ENCODE data around the gene CHAMP1. TPM values are rescaled to one million over a fixed set of nuclear protein-coding genes. Genes with fewer than 3 reads are reported as not detected.

The CHAMP1 gene
- total RNA-seq, 1 donor from 2014 or later = 19.9 TPM

GRCh38 chr13:114296902-114297301, 17.4 kb upstream of the CHAMP1 start:
- no peak for DNase-seq (ENCODE audit: extremely low read depth, low read depth, low spot score)

GRCh38 chr13:114298866-114299265, 15.4 kb upstream of the CHAMP1 start:
- no peak for DNase-seq (ENCODE audit: extremely low read depth, low read depth, low spot score)

GRCh38 chr13:114299604-114300305, 14.5 kb upstream of the CHAMP1 start:
- DNase-seq (ENCODE audit: extremely low read depth, low read depth, low spot score) = no peak

DNA sequence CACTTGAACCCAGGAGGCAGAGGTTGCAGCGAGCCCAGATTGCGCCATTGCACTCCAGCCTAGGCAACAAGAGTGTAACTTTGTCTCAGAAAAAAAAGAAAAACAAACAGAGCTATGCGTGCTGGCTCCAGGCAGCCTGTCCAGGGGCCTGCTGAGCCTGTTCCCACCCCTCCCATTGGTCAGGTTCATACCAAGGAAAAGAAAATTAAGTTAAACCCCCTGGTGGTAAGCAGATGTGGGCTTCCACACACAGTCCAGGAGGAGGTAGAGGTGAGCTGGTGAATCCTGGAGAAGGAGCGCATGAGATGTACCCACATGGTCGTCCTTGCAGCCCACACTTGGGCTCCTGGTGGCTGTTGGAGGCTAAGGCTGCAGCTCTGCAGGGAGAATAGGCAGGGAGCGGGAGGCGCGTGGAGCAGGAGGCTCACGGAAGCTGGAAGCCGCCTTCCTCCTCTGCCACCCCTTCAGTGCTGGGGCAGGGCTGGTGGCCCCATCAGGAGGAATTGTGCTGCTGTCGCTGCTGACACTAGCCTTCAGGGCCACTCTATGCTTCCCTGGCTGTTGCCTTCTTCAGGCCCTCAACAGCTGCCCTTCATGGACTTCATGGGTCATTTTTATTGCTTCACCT, 10.5 kb upstream of the CHAMP1 start:
- DNase-seq (ENCODE audit: extremely low read depth, low read depth, low spot score) = no peak

DNA sequence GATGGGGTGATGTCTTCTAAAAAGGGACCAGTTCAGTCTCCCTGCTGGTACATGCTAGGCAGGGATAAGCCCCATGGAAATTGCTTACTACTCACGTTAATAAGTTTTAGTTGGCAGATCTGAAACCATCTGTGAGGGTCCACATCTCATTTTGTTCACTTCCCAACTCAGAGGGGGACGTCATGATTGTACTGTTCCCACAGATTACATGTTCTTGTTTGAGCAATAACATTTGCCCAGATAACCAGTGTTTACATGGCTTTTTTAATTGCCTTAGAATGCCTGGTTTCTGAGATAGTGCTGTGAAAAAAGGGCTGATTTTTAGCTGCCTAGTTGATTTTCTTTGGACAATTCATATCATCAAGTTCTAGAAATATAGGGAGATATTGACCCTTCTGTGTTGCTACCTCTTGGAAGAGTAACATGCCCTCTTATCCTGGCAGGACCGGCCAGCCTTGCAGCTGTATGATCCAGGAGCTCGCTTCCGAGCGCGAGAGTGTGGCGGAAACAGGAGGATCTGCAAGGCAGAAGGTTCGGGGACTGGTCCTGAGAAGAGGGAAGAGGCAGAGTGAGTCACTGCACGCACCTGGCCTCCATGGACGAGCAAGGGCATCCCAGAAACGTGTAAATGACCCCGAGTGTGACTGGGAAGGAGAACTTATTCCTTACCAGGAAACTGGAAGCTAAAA, 9.8 kb upstream of the CHAMP1 start:
- no peak for DNase-seq (ENCODE audit: extremely low read depth, low read depth, low spot score)

DNA sequence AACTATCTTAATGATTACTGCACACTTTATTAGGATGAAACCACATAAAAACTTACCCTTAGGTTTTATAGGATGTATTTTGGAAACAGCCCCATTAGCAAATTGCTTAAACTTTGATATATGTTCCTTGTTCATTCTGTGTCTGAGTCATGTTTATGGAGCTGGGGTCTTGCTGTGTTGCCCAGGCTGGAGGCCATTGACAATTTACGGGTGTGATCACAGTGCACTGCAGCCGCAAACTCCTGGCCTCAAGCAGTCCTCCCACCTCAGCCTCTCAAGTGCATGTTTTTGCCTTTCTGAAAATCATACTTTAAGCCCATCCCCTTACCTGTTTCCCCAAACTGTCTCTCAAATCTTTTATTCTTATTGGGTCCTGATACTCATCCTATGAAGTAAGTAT, 5.2 kb upstream of the CHAMP1 start:
- DNase-seq (ENCODE audit: extremely low read depth, low read depth, low spot score) = no peak

GRCh38 chr13:114309806-114310410, 4.4 kb upstream of the CHAMP1 start:
- no peak for DNase-seq (ENCODE audit: extremely low read depth, low read depth, low spot score)

DNA sequence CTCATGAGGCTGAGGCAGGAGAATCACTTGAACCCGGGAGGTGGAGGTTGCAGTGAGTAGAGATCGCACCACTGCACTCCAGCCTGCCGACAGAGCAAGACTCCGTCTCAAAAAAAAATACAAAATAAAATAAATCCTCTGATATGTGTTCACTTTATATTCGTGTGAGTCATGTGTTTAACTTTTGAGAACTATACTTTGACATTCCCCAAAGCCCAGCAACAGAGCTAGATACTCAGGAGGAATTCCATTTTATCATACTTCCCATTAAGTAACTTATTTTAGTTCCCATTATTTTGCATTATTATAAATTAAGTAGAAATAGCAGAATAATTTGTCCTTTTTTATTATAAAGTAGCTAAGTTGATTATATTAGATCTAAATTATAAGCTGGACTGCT, 3.3 kb upstream of the CHAMP1 start:
- no peak for DNase-seq (ENCODE audit: extremely low read depth, low read depth, low spot score)

DNA sequence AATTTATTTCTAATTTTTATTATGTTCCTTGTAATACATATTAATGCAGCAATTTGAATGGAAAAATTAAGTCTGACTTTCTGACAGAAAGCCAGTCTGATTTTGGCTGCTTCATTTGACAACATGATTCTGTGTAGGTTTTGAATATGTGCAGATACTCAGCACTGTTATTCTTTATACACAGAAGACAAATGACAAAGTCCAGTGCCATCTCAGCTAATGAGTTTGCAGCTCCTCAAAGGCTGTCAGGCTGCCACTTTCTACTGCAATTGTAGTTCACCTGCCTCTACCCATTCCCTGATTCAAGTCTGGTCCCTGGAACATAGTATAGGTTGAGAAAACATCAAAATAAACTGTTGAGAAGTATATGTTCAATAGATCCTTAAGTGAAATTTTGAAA, 2.9 kb upstream of the CHAMP1 start:
- DNase-seq (ENCODE audit: extremely low read depth, low read depth, low spot score) = no peak

GRCh38 chr13:114311908-114312307, 2.4 kb upstream of the CHAMP1 start:
- DNase-seq (ENCODE audit: extremely low read depth, low read depth, low spot score) = no peak

DNA sequence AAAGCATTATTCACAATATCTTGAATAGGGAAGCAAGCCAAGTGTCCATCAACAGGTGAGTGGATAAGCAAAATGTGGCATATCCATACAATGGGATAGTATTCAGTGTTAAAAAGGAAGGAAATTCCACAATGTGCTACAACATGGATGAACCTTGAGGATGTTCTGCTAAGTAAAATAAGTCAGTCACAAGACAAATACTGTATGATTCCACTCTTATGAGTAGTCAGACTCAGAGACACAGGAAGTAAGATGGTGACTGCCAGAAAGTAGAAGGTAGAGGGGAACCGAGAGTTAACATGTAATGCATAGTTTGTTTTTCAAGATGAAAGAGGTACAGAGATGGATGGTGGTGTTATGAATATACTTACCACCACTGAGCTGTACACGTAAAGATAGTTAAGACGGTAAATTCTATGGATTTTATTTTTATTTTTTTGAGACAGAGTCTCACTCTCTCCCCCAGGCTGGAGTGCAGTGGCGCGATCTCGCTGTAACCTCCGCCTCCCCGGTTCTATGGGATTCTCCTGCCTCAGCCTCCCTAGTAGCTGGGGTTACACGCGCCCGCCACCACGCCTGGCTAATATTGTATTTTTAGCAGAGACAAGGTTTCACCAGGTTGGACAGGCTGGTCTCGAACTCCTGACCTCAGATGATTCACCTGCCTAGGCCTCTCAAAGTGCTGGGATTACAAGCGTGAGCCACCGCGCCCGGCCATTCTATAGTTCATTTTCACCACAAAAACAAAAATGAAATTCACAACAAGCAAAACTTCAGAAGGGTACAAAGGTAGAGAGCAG, 1.0 kb upstream of the CHAMP1 start:
- peak; percentile 10 for DNase-seq (ENCODE audit: extremely low read depth, low read depth, low spot score)

DNA sequence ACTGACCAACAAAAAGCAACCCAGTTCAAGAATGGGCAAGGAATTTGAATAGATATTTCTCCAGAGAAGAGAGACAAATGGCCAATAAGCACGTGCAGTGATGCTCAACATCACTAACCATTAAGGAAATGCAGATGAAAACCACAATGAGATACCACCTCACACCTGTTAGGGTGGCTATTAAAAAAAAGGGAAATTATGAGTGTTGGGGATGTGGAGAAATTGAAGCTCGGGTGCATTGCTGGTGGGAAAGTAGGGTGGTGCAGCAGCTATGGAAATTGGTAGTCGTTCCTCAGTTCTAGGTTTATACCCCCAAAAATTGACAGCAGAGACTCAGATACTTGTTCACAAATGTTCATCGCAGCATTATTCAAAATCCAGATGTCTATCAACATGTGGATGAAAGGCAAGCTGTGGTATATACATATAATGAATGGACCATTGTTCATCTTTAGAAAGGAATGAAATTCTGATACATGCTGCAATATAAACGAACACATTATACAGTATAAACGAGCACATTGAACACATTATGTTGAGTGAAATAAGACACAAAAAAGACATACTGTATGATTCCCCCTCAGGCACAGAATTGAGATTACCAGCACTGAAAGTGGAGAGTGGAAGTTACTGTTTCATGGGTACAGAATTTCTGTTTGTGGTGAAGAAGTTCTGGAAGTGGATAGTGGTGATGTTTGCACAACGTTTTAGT, 927 bp downstream of the CHAMP1 start:
- DNase-seq (ENCODE audit: extremely low read depth, low read depth, low spot score) = no peak

DNA sequence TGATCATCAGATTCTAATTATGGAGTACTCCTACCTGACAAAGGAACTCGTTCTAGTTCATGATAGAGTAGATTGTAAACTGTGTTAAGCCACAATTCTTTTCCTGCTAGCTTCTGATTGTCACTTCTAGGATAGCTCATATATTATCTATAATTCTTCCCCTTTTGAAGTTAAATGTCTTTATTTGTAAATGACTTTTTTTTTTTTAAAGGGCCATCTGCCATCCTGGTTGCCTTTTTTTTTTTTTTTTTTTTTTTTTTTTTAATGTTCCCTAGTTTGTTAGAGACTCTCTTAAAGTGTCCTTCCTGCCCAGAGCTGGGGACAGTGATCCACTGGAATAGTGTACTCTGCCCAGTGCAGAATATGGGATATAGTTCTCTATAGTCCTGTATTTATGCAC, 4.3 kb downstream of the CHAMP1 start:
- no peak for DNase-seq (ENCODE audit: extremely low read depth, low read depth, low spot score)

GRCh38 chr13:114319441-114319913, 5.2 kb downstream of the CHAMP1 start:
- DNase-seq (ENCODE audit: extremely low read depth, low read depth, low spot score) = no peak

GRCh38 chr13:114320065-114320464, 5.8 kb downstream of the CHAMP1 start:
- DNase-seq (ENCODE audit: extremely low read depth, low read depth, low spot score) = no peak

DNA sequence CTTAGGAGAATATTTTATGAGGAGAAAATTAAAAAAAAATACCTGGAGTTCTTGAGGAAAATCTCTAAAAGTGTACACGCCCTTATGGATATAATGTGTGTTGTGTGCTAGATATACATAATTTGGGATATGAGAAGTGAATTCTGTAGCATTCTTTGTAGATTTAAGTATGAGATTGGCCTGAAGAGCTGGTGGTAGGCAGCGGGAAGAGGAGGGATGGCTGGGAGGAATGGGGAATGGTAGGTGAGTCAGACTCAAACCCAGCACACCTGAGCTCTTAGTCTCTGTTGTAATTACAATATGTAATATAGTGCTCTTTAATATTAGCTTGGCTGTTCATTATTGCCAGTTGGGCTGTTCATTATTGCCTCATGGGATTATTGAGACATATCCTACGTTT, 7.0 kb downstream of the CHAMP1 start:
- DNase-seq (ENCODE audit: extremely low read depth, low read depth, low spot score) = no peak

DNA sequence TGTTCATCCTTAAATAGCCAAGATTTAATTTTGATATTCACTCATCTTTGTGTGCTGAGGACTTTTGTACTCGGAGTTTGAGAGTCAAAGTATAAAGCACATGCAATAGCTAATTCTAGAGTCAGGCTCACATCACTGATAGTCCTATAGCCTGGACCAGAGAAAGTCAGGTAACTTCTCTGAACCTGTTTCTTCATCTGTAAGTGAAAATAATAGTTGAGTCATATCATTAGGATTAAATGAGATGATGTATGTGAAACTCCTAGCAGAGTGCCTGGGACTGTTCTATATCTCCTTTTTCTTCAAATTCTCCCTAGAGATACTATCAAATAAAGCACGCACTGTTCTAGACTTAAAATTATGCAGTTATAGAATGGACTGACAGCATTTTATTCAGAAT, 9.0 kb downstream of the CHAMP1 start:
- DNase-seq (ENCODE audit: extremely low read depth, low read depth, low spot score) = no peak

DNA sequence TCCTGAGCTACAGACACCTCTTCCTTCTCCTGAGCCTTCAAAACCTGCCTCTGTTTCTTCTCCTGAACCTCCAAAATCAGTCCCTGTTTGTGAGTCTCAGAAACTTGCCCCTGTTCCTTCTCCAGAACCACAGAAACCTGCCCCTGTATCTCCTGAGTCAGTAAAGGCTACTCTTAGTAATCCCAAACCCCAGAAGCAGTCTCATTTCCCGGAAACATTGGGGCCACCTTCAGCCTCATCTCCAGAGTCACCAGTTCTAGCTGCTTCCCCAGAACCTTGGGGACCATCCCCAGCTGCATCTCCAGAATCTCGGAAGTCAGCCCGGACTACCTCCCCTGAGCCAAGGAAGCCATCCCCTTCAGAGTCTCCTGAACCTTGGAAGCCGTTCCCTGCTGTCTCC, 10.0 kb downstream of the CHAMP1 start:
- no peak for DNase-seq (ENCODE audit: extremely low read depth, low read depth, low spot score)

DNA sequence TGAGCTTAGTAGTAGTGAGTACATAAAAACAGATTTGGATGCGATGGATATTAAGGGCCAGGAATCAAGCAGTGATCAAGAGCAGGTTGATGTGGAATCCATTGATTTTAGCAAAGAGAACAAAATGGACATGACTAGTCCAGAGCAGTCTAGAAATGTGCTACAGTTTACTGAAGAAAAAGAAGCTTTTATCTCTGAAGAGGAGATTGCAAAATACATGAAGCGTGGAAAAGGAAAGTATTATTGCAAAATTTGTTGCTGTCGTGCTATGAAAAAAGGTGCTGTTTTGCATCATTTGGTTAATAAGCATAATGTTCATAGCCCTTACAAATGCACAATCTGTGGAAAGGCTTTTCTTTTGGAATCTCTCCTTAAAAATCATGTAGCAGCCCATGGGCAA, 11.4 kb downstream of the CHAMP1 start:
- DNase-seq (ENCODE audit: extremely low read depth, low read depth, low spot score) = no peak

DNA sequence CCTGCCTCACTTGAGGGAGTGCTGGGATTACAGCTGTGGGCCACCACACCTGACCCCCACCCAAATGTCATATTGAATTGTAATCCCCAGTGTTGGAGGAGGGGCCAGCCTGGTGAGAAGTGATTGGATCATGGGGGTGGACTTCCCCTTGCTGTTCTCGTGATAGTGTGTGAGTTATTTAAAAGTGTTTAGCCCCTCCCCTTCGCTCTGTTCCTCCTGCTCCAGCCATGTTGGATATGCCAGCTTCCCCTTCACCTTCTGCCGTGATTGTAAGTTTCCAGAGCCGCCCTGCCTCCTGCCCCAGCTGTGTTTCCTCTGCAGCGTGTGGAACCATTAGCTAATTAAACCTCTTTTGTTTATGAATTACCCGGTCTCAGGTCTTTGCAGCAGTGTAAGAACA, 13.7 kb downstream of the CHAMP1 start:
- DNase-seq (ENCODE audit: extremely low read depth, low read depth, low spot score) = no peak

All from glomerular endothelial cell (primary cell).